PC-3 (cell line): ENCODE data around the gene CLIC5.

Experiments used
- EZH2 ChIP-seq: fragments of 300-600 bp; sonication (generic); IDR thresholded peaks from one replicate; pipeline ENCODE4 v1.6.1; 2017; ENCODE audit warnings: antibody characterized with exemption, mild to moderate bottlenecking, low read length; ENCODE audit not compliant: unreplicated experiment
- TF ChIP-seq, protein P1 (sequence below): fragments of 300-600 bp; sonication (generic); conservative IDR thresholded peaks from 2 replicates; pipeline ENCODE4 v1.5.1; 2017; ENCODE audit warnings: antibody characterized with exemption, low read depth, mild to moderate bottlenecking, low read length

- TF ChIP-seq EZH2 = no peak
- TF ChIP-seq, protein P1, sequence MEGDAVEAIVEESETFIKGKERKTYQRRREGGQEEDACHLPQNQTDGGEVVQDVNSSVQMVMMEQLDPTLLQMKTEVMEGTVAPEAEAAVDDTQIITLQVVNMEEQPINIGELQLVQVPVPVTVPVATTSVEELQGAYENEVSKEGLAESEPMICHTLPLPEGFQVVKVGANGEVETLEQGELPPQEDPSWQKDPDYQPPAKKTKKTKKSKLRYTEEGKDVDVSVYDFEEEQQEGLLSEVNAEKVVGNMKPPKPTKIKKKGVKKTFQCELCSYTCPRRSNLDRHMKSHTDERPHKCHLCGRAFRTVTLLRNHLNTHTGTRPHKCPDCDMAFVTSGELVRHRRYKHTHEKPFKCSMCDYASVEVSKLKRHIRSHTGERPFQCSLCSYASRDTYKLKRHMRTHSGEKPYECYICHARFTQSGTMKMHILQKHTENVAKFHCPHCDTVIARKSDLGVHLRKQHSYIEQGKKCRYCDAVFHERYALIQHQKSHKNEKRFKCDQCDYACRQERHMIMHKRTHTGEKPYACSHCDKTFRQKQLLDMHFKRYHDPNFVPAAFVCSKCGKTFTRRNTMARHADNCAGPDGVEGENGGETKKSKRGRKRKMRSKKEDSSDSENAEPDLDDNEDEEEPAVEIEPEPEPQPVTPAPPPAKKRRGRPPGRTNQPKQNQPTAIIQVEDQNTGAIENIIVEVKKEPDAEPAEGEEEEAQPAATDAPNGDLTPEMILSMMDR = no peak
Observed at GRCh38 chr6:45998524-45998923, 17.1 kb downstream of the CLIC5 start.
